HG03066 (cell line): ENCODE data around the gene SERPINF2.
"Not testable (repeated sequence)": the region's sequence is repeated elsewhere in the genome, so short reads cannot be mapped to it uniquely, and the experiment has no call there.

ENCODE experiments used
- ATAC-seq: cut with Tn5 transposase; IDR thresholded peaks from one replicate; pipeline ENCODE4 v1.9.1; 2021; ENCODE audit warnings: low read depth; ENCODE audit not compliant: unreplicated experiment

The SERPINF2 gene

DNA sequence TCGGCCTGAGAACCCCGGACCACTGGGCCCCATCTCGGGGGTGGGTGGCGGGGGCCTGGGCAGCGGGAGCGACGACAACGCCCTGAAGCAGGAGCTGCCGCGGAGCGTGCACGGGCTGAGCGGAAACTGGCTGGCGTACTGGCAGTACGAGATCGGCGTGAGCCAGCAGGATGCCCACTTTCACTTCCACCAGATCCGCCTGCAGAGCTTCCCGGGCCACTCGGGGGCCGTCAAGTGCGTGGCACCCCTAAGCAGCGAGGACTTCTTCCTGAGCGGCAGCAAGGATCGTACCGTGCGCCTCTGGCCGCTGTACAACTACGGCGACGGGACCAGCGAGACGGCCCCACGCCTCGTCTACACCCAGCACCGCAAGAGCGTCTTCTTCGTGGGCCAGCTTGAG, 8.9 kb upstream of the SERPINF2 start:
- no peak for ATAC-seq

DNA sequence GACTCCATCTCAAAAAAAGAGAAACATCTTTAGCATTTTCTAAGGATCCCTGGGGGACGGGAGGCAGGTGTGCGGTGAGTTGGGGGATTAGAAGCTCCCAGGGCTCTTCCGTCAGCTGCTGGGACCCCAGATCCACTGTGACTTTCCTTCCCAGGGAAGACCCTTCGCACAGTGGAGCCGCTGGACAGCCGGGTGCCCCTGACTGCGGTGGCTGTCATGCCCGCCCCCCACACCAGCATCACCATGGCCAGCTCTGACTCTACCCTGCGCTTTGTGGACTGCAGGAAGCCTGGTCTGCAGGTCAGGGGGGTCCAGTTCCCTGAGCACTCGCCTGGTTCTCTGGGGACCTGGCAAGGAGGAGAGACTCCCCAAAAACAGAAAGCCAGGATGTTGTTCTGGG, 7.3 kb upstream of the SERPINF2 start:
- ATAC-seq = no peak

- ATAC-seq = no peak
These were observed 6.8 kb upstream of the SERPINF2 start for GRCh38 chr17:1735834-1736347.

GRCh38 chr17:1736348-1737281, 6.1 kb upstream of the SERPINF2 start:
- ATAC-seq = no peak

GRCh38 chr17:1737531-1738291, 5.0 kb upstream of the SERPINF2 start:
- ATAC-seq = no peak

GRCh38 chr17:1741899-1742298, 772 bp upstream of the SERPINF2 start:
- not testable (repeated sequence) for ATAC-seq

DNA sequence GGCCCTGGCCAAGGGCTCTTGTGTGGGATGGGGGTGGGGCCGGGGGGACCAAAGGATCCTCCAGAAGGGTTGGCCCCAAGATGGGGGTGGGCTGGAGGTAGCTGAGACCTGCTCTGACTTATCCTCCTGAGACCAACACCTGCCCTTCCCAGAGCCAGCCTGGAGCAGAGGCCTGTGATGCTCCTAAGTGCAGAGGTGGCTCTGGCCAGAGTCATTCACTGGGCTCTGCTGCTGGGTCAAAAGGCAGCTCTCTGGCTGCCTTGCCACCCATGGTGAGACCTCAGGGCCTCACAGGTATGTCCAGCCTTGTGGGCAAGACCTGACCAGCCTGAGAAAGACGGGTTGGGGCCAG, 393 bp downstream of the SERPINF2 start:
- no peak for ATAC-seq

- ATAC-seq = no peak
These were observed 2.2 kb downstream of the SERPINF2 start for GRCh38 chr17:1744551-1745512.

DNA sequence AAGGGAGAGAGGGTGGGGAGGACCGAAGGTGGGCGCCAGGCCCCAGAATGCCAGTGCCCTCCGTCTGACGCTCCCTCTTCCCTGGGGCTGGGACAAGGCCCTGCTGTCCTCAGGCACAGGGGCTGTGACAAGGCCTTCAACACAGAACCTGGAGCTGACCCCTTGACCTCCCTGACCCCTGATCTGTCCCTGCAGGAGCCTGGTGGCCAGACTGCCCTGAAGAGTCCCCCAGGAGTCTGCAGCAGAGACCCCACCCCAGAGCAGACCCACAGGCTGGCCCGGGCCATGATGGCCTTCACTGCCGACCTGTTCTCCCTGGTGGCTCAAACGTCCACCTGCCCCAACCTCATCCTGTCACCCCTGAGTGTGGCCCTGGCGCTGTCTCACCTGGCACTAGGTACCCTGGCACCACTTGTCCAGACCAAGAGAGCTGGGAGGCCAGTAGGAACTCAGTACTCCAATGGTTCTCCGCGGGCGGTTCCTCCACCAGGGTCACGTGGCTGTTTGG, 2.9 kb downstream of the SERPINF2 start:
- ATAC-seq = no peak

GRCh38 chr17:1746975-1747543, 4.4 kb downstream of the SERPINF2 start:
- no peak for ATAC-seq

DNA sequence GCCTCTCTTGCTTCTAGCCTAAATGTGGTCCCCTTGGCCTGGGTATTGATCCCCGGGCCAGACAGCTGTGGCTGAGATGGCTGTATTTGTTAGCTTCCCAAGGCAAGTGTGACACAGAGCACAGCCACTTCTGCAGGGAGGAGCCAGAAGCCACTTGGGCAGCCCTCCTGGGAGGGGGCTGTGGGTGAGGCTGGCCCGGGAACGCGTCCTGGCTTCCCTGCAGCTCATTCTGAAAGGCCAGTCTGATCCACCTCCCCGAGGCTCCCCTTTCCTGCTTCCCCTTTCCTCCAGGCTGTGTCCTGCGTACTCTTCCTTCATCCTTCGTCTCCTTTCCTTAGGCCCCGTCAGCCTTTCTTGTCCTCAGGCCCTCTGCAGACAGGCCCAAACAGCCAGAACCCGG, 8.0 kb downstream of the SERPINF2 start:
- no peak for ATAC-seq

DNA sequence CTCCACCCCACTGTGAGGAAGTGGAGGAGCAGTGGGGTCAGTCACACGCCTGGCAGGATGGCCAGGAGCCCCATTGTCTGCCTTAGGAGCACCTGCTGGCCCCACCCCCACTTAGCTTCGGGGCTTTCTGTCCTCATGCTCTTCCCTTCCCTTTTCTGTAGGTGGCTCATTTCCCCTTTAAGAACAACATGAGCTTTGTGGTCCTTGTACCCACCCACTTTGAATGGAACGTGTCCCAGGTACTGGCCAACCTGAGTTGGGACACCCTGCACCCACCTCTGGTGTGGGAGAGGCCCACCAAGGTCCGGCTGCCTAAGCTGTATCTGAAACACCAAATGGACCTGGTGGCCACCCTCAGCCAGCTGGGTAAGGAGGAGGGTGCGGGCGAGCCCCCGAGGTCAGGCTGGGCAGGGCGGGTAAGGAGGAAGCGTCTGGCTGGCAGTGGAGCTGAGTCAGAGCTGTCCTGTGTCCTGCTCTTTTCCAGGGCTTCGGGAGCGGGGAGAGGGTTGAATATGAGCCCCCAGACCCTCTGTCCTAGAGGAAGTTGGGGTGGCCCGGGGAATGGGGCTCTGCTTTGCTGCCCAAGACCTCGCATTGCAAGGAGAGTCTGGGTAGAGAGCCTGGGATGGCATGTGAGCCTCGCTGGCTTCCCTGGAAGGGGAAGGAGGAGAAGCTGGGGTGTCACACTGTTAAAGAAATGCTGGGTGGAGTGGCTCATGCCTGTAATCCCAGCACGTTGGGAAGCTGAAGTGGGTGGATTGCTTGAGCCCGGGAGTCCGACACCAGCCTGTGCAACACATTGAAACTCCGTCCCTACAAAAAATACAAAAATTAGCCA, 10.0 kb downstream of the SERPINF2 start:
- ATAC-seq = no peak

GRCh38 chr17:1753767-1754429, 11.2 kb downstream of the SERPINF2 start:
- ATAC-seq = no peak

DNA sequence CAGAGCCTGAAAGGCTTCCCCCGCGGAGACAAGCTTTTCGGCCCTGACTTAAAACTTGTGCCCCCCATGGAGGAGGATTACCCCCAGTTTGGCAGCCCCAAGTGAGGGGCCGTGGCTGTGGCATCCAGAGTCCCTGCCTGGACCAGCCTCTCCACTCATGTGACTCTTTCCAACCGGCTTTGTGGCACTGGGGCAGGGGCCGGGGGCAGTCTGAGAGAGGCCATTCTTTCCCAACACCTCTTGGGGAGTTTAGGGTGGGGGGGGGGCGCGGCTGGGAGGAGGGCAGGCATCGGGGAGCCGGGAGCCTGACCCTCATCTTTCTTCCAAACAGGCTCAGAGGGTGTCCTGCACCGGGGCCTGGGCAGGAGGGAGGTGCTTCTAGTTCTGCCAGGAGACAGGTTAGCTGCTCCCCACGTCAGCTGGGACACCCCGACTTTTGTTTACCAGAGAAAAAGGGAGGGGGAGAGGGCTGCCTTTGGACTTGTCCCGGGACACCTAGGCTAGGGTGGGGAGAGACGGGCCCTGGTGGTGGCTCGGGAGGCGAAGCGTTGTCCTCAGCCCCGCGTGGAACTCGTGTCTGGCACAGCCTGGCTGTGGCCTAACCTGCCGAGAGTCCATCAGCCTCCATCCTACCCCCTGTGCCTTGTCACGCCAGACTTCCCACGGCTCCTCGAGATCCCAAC, 11.9 kb downstream of the SERPINF2 start:
- ATAC-seq = no peak

DNA sequence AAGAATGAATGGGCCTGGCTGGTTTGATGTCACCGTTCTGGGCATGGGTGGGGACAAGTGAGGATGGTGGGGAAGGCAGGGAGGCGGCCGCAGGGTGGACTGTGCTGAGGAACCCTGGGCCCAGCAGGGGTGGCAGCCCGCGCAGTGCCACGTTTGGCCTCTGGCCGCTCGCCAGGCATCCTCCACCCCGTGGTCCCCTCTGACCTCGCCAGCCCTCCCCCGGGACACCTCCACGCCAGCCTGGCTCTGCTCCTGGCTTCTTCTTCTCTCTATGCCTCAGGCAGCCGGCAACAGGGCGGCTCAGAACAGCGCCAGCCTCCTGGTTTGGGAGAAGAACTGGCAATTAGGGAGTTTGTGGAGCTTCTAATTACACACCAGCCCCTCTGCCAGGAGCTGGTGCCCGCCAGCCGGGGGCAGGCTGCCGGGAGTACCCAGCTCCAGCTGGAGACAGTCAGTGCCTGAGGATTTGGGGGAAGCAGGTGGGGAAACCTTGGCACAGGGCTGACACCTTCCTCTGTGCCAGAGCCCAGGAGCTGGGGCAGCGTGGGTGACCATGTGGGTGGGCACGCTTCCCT, 12.7 kb downstream of the SERPINF2 start:
- ATAC-seq = no peak

DNA sequence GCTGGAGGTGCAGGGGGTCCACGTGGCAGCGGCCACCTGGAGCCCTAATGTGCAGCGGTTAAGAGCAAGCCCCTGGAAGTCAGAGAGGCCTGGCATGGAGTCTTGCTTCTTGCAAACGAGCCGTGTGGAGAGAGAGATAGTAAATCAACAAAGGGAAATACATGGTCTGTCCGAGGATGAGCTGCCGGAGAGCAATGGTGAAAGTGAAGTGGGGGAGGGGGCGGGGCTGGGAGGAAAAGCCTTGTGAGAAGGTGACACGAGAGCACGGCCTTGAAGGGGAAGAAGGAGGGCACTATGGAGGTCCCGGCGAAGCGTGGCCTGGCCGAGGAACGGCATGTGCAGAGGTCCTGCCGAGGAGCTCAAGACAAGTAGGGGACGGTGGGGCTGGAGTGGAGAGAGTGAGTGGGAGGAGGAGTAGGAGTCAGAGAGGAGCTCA, 13.2 kb downstream of the SERPINF2 start:
- ATAC-seq = no peak

DNA sequence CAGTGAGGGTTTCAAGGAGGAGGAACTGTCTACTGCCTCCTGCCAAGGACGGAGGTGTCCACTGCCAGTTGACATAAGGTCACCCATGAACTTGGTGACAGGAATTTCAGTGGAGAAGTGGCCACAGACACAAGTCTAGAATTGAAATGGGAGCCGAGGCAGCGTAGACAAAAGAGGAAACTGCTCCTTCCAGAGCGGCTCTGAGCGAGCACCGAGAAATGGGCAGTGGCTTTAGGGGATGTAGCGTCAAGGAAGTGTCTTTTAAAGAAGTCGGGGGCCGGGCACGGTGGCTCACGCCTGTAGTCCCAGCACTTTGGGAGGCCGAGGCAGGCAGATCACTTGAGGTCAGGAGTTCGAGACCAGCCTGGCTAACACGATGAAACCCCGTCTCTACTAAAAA, 16.1 kb downstream of the SERPINF2 start:
- ATAC-seq = no peak

DNA sequence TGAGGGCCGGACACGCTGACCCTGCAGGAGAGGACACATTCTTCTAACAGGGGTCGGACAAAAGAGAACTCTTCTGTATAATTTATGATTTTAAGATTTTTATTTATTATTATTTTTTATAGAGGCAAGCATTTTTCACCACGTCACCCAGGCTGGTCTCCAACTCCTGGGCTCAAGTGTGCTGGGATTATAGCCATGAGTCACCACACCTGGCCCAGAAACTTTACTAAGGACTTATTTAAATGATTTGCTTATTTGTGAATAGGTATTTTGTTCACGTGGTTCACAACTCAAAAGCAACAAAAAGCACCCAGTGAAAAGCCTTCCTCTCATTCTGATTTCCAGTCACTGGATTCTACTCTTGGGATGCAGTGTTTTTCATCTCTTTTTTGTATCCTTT, 16.9 kb downstream of the SERPINF2 start:
- no peak for ATAC-seq
